Sigmoid colon (tissue), 7 donors: ENCODE results near the gene AVPI1. TPM values are rescaled to one million over a fixed set of nuclear protein-coding genes. Genes with fewer than 3 reads are reported as not detected.

ENCODE experiments used
- DNase-seq: peaks from one replicate; pipeline ENCODE4 v3.0.0-alpha.2; 2019
- H3K27ac ChIP-seq, 4 donors: fragments of 200-600 bp; sonication (generic); one replicate each; pipeline ENCODE4 v1.5.1; 2016 to 2019; ENCODE audit warnings: mild to moderate bottlenecking in 1 of 4
- H3K27me3 ChIP-seq, 3 donors: fragments of 200-600 bp; sonication (generic); one replicate each; pipeline ENCODE4 v1.5.1; 2019; ENCODE audit warnings: mild to moderate bottlenecking in 1 of 3
- H3K36me3 ChIP-seq, 4 donors: fragments of 200-600 bp; sonication (generic); one replicate each; pipeline ENCODE4 v1.5.1; 2016 to 2019
- H3K4me1 ChIP-seq, 4 donors: fragments of 200-600 bp; sonication (generic); one replicate each; pipeline ENCODE4 v1.5.1; 2017 to 2019
- H3K4me3 ChIP-seq, 4 donors: fragments of 200-600 bp; sonication (generic); one replicate each; pipeline ENCODE4 v1.5.1; 2017 to 2019; ENCODE audit warnings: mild to moderate bottlenecking in 2 of 4, moderate library complexity in 1 of 4
- H3K9me3 ChIP-seq, 4 donors: fragments of 200-600 bp in 3 of 4; sonication (generic) in 3 of 4; one replicate each; pipeline versions ENCODE4 v1.5.1 to v1.6.1; 2013 to 2019
- CTCF ChIP-seq, 4 experiments: fragments of 450-650 bp in 3 of 4; fragments of 200-600 bp in 1 of 4; IDR thresholded peaks; one replicate each; pipeline ENCODE4 v1.5.1; 2016 to 2019; ENCODE audit warnings: antibody characterized with exemption in 4 of 4, mild to moderate bottlenecking in 3 of 4, moderate library complexity in 2 of 4
- EP300 ChIP-seq, 4 donors: sonication (generic); formaldehyde crosslinking; IDR thresholded peaks; one replicate each; pipeline ENCODE4 v1.6.1; 2017; ENCODE audit warnings: antibody characterized with exemption in 4 of 4
- POLR2A ChIP-seq, 2 donors: fragments of 450-650 bp; IDR thresholded peaks; one replicate each; pipeline ENCODE4 v1.6.1; 2016; ENCODE audit warnings: antibody characterized with exemption in 2 of 2, mild to moderate bottlenecking in 2 of 2, moderate library complexity in 2 of 2
- POLR2AphosphoS5 ChIP-seq, 4 donors: sonication (generic); formaldehyde crosslinking; IDR thresholded peaks; one replicate each; pipeline ENCODE4 v1.6.1; 2017; ENCODE audit warnings: antibody characterized with exemption in 4 of 4
- WGBS, 2 donors: extraction: QIAGEN DNeasy Blood & Tissue Kit; methylation state at CpG; one replicate each; pipeline ENCODE4 v1.1.7; 2013; 5-methylcytosine and 5-hydroxymethylcytosine counted together
- intact Hi-C: fragments of 100-400 bp; cut with DNase I; formaldehyde crosslinking; loops from one replicate; pipeline ENCODE4 v1.15.1; 2023
- polyA plus RNA-seq, 3 donors: library from polyadenylated mRNA; stranded (reverse); fragments of 200-250 nt; gene quantifications; one replicate each; pipeline ENCODE4 v1.2.3, GENCODE V29; 2013
- total RNA-seq, 4 donors: library from RNA; depleted of rRNA; stranded (reverse); fragments of >200 nt; gene quantifications; one replicate each; pipeline ENCODE4 v1.1.0, GENCODE V29; 2016
- donor health status: healthy with polysubstance abuse.
- donor health status: Bipolar disorder and iron deficiency.
- donor health status: healthy.

AVPI1 gene
- total and polyA plus RNA-seq, 7 donors = 10.5 to 58.3 (median 16.1) TPM

- Histone ChIP-seq H3K27ac (peak overlapping the region; percentile 91 to 92 (median 92)), H3K4me3 (no peak overlapping the region), H3K27me3 (no peaks in the 10 kb centered on the region), H3K36me3 (peaks cover 0 to 10% (median 0%) of the 10 kb centered on the region in 4 donors), H3K9me3 (no peaks in the 10 kb centered on the region), H3K4me1 (peaks cover 0 to 58% (median 52%) of the 10 kb centered on the region in 4 donors)
- intact Hi-C loops = no loop called here
- no peak for TF ChIP-seq POLR2A (IDR thresholded peaks at IDR 0.05)
- peak in 1 of 4 donors; percentile 13 for TF ChIP-seq POLR2AphosphoS5 (IDR thresholded peaks at IDR 0.05)
- 11 to 54% methylated on average over 9 of the region's 9 CpGs for WGBS, 2 donors
- peak; percentile 50 for DNase-seq
Measured at GRCh38 chr10:97683556-97684367, 3.3 kb downstream of the AVPI1 start.

GRCh38 chr10:97682042-97682441, 5.0 kb downstream of the AVPI1 start:
- Histone ChIP-seq H3K36me3 (peaks cover 0 to 25% (median 2%) of the 10 kb centered on the region in 4 donors), H3K4me3 (no peak overlapping the region), H3K27ac (peak overlapping the region in 1 of 4 donors; percentile 14), H3K4me1 (peaks cover 0 to 45% (median 39%) of the 10 kb centered on the region in 4 donors), H3K9me3 (no peaks in the 10 kb centered on the region), H3K27me3 (no peaks in the 10 kb centered on the region)
- TF ChIP-seq EP300 (IDR thresholded peaks at IDR 0.05) = no peak
- TF ChIP-seq CTCF (IDR thresholded peaks at IDR 0.05) = no peak
- TF ChIP-seq POLR2A (IDR thresholded peaks at IDR 0.05) = no peak
- no peak for TF ChIP-seq POLR2AphosphoS5 (IDR thresholded peaks at IDR 0.05)
- DNase-seq = no peak
- 32 to 82% methylated on average over 4 of the region's 4 CpGs for WGBS, 2 donors
- intact Hi-C loops = no loop called here

GRCh38 chr10:97679594-97679993, 7.4 kb downstream of the AVPI1 start:
- TF ChIP-seq CTCF (IDR thresholded peaks at IDR 0.05) (no peak), POLR2AphosphoS5 (IDR thresholded peaks at IDR 0.05) (no peak), POLR2A (IDR thresholded peaks at IDR 0.05) (no peak), EP300 (IDR thresholded peaks at IDR 0.05) (no peak)
- peaks cover 6 to 45% (median 11%) of the 10 kb centered on the region in 4 donors for H3K36me3 ChIP-seq
- WGBS, 2 donors = 94% methylated on average over 16 of the region's 16 CpGs
- H3K4me1 ChIP-seq = peaks cover 0 to 25% (median 20%) of the 10 kb centered on the region in 4 donors
- no peaks in the 10 kb centered on the region for H3K9me3 ChIP-seq
- intact Hi-C loops = no loop called here
- H3K27me3 ChIP-seq = no peaks in the 10 kb centered on the region
- no peak overlapping the region for H3K4me3 ChIP-seq
- no peak overlapping the region for H3K27ac ChIP-seq
- no peak for DNase-seq

GRCh38 chr10:97676770-97677581, 10.1 kb downstream of the AVPI1 start:
- no peak for DNase-seq
- intact Hi-C loops = loop anchor here (1.0 to 2.0 kb wide), 2 partner anchors 22 to 54 kb away; no protein-coding TSS in a partner anchor
- H3K27ac ChIP-seq = peak overlapping the region in 2 of 4 donors; percentile 35
- H3K27me3 ChIP-seq = no peaks in the 10 kb centered on the region
- WGBS, 2 donors = 92 to 93% methylated on average over 2 of the region's 2 CpGs
- H3K36me3 ChIP-seq = peaks cover 10 to 67% (median 22%) of the 10 kb centered on the region in 4 donors
- TF ChIP-seq POLR2A (IDR thresholded peaks at IDR 0.05) = no peak
- peak in 1 of 4 donors; percentile 19 for TF ChIP-seq POLR2AphosphoS5 (IDR thresholded peaks at IDR 0.05)
- no peak for TF ChIP-seq EP300 (IDR thresholded peaks at IDR 0.05)
- peak; percentile 85 to 90 (median 88) for TF ChIP-seq CTCF (IDR thresholded peaks at IDR 0.05)
- peaks cover 0 to 2% (median under 1%) of the 10 kb centered on the region in 4 donors for H3K4me1 ChIP-seq
- no peaks in the 10 kb centered on the region for H3K9me3 ChIP-seq
- no peak overlapping the region for H3K4me3 ChIP-seq

GRCh38 chr10:97675222-97675621, 11.8 kb downstream of the AVPI1 start:
- Histone ChIP-seq H3K27me3 (no peaks in the 10 kb centered on the region), H3K4me1 (peaks cover 0 to 2% (median 0%) of the 10 kb centered on the region in 4 donors), H3K4me3 (no peak overlapping the region), H3K27ac (no peak overlapping the region), H3K36me3 (peaks cover 10 to 83% (median 22%) of the 10 kb centered on the region in 4 donors), H3K9me3 (no peaks in the 10 kb centered on the region)
- no peak for TF ChIP-seq EP300 (IDR thresholded peaks at IDR 0.05)
- no peak for TF ChIP-seq CTCF (IDR thresholded peaks at IDR 0.05)
- no peak for TF ChIP-seq POLR2A (IDR thresholded peaks at IDR 0.05)
- TF ChIP-seq POLR2AphosphoS5 (IDR thresholded peaks at IDR 0.05) = no peak
- intact Hi-C loops = no loop called here
- 89 to 96% methylated on average over 9 of the region's 9 CpGs for WGBS, 2 donors
- DNase-seq = no peak
